ENCODE data around the gene ACE2. TPM values are rescaled to one million over a fixed set of nuclear protein-coding genes. Genes with fewer than 3 reads are reported as not detected.

ACE2 gene
- total RNA-seq, 1 experiment from 2014 or later: 25.3 TPM

DNA sequence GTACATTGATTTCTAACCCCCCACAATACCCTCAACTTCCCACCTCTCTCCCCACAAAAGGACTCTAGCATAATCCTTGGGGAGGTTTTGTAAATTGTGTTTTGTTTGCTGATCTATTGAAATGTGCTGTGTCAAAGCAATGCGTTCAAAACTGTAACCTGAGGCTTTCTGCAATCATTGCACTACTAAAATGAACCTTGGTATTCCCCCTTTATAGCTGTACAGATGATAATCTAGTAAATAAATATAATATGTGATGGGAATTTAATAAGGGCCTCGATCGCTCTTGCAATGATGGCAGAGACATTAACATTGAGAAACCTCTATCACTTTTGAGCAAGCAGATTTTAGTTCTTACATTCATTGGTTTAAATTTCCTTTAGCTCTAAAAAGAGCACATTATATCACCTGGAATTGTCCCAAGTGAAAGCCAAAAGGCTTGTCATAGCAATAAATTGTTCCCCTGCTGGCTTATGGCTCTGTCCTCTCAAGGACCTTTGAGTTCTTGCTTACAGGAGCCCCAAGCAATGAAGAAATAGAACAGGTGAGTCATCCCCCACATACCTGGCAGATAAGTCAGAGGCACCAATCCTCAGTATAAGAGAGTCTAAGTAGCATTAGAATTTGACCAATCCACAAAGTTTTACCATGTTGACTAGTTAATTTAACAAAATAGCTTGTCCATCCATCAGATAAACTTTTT is 18.4 kb upstream of the ACE2 start:
- Mint-ChIP-seq H3K9me3 (ENCODE audit: low read depth, unreplicated experiment) (peaks cover 6% of the 10 kb centered on the region), H3K27ac (ENCODE audit: unreplicated experiment) (peak overlapping the region; percentile 71), H3K4me3 (ENCODE audit: low read depth, unreplicated experiment) (no peak overlapping the region), H3K27me3 (ENCODE audit: unreplicated experiment) (no peaks in the 10 kb centered on the region), H3K36me3 (ENCODE audit: insufficient read depth, unreplicated experiment) (no peaks in the 10 kb centered on the region), H3K4me1 (ENCODE audit: low read depth, unreplicated experiment) (peaks cover 32% of the 10 kb centered on the region)
- DNase-seq: peak; percentile 72
- CTCF ChIA-PET: no interaction called here
- BruUV-seq (replicated peaks): no TSS peak
- intact Hi-C loops (cut with micrococcal nuclease; ENCODE audit: unreplicated experiment): no loop called here
- no peak for TF ChIP-seq CTCF (IDR thresholded peaks at IDR 0.05; ENCODE audit: unreplicated experiment)

DNA sequence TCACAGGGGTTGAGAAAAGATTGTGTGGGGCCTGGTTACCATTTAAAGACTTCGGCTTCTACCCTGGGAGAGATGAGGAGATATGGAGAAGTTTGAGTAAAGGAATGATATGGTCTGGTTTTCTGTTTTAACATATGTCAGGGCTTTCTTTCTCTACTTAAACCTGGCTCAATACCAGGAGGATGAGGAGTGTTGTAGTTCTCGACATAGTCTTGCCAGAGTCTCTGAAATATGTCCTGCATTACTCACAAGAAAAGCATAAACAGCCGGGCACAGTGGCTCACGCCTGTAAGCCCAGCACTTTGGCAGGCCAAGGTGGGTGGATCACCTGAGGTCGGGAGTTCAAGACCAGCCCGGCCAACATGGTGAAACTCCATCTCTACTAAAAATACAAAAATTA is 16.4 kb upstream of the ACE2 start:
- CTCF ChIA-PET: no interaction called here
- intact Hi-C loops (cut with micrococcal nuclease; ENCODE audit: unreplicated experiment): no loop called here
- Mint-ChIP-seq H3K36me3 (ENCODE audit: insufficient read depth, unreplicated experiment) (no peaks in the 10 kb centered on the region), H3K27me3 (ENCODE audit: unreplicated experiment) (no peaks in the 10 kb centered on the region), H3K27ac (ENCODE audit: unreplicated experiment) (peak overlapping the region; percentile 29), H3K4me3 (ENCODE audit: low read depth, unreplicated experiment) (no peak overlapping the region), H3K4me1 (ENCODE audit: low read depth, unreplicated experiment) (peaks cover 28% of the 10 kb centered on the region), H3K9me3 (ENCODE audit: low read depth, unreplicated experiment) (peaks cover 6% of the 10 kb centered on the region)
- TF ChIP-seq CTCF (IDR thresholded peaks at IDR 0.05; ENCODE audit: unreplicated experiment): no peak
- BruUV-seq (replicated peaks): no TSS peak
- DNase-seq: no peak

DNA sequence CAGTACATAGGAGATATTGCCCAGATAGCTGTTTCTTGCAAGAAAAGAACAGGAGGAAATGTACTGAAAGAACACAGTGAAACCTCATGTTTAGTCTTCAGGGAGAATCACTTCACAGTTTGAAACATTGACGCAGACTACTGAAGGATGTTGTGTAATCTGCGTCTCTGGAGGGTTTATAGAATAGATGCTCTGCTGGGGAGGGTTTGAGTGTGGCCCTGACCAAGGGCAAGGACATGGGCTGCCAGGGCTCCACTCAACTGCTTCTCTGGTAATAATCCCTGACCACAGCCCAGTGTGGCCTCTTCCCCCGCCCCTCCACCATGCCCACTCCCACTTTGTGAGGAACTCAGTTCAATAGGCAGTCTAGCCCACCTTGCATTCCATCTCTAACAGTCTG is 15.8 kb upstream of the ACE2 start:
- intact Hi-C loops (cut with micrococcal nuclease; ENCODE audit: unreplicated experiment): no loop called here
- no TSS peak for BruUV-seq (replicated peaks)
- Mint-ChIP-seq H3K27me3 (ENCODE audit: unreplicated experiment) (no peaks in the 10 kb centered on the region), H3K9me3 (ENCODE audit: low read depth, unreplicated experiment) (peaks cover 6% of the 10 kb centered on the region), H3K27ac (ENCODE audit: unreplicated experiment) (peak overlapping the region; percentile 29), H3K4me3 (ENCODE audit: low read depth, unreplicated experiment) (no peak overlapping the region), H3K36me3 (ENCODE audit: insufficient read depth, unreplicated experiment) (no peaks in the 10 kb centered on the region), H3K4me1 (ENCODE audit: low read depth, unreplicated experiment) (peaks cover 25% of the 10 kb centered on the region)
- CTCF ChIA-PET: no interaction called here
- TF ChIP-seq CTCF (IDR thresholded peaks at IDR 0.05; ENCODE audit: unreplicated experiment): no peak
- DNase-seq: no peak

DNA sequence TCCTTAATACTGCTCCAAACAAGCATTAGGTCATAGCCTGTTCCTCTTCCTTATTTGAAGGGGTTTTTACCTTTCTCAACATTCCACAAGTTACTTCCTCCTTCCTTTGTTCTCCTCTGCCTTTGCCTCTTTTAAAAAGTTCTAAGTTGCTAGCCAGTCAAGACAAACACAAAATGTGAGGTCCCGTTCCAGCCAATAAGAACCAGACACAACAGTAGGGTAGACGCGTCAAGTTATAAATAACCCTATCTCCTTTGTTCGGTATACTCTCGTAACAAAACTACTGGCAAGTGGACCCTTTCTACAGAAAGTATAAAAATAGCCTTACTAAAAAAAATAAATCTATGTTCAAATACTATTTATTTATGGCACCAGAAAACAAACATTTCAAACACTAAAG is 6.3 kb upstream of the ACE2 start:
- BruUV-seq (replicated peaks): no TSS peak
- peak overlapping the region; percentile 85 for H3K27ac Mint-ChIP-seq (ENCODE audit: unreplicated experiment)
- no peaks in the 10 kb centered on the region for H3K9me3 Mint-ChIP-seq (ENCODE audit: low read depth, unreplicated experiment)
- CTCF ChIA-PET: interaction anchor here (1.2 kb wide), 1 partner anchor 27 kb away, joined by 3 read pairs; no protein-coding TSS in a partner anchor
- intact Hi-C loops (cut with micrococcal nuclease; ENCODE audit: unreplicated experiment): no loop called here
- H3K36me3 Mint-ChIP-seq (ENCODE audit: insufficient read depth, unreplicated experiment): peaks cover under 1% of the 10 kb centered on the region
- H3K27me3 Mint-ChIP-seq (ENCODE audit: unreplicated experiment): no peaks in the 10 kb centered on the region
- TF ChIP-seq CTCF (IDR thresholded peaks at IDR 0.05; ENCODE audit: unreplicated experiment): no peak
- peak; percentile 38 for DNase-seq
- peaks cover 48% of the 10 kb centered on the region for H3K4me1 Mint-ChIP-seq (ENCODE audit: low read depth, unreplicated experiment)
- H3K4me3 Mint-ChIP-seq (ENCODE audit: low read depth, unreplicated experiment): peak overlapping the region; percentile 12

Data from Calu3 (cell line).